ENCODE results near the gene SMPD1. TPM values are rescaled to one million over a fixed set of nuclear protein-coding genes. Genes with fewer than 3 reads are reported as not detected.

The SMPD1 gene
- total and polyA plus RNA-seq, 2 donors (not counting 1 experiment from before 2014, with no cell fraction given) = 18.3 to 30.7 TPM

DNA sequence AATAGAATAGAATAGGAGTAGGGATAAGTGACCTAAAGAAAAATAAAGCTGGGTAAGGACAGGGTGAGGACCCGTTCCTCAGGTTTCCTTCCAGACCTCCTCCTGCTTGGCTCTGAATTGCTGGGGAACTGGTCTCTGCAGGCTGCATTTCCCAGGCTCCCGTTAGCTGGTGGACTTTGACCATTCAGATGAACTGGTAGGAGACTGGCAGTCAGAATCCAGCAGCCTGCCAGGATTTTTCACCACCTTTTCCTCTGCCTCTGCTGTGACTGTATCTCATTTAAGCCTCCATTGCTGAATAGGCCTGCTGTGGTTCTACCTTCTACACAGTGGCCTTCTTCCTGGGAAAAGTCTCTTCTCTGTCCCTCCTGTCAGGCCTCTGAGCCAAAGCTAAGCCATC is 24.6 kb upstream of the SMPD1 start:
- H3K27ac Mint-ChIP-seq = no peak overlapping the region
- Histone ChIP-seq H3K4me3 (ENCODE audit: control extremely low read depth in 1 of 5, extremely low read depth in 1 of 5, insufficient read depth in 1 of 5, low read depth in 2 of 5, low read length in 4 of 5) (no peak overlapping the region), H3K27ac (ENCODE audit: low read length in 2 of 2) (no peak overlapping the region), H3K79me2 (ENCODE audit: control insufficient read depth, insufficient read depth, low read length) (no peaks in the 10 kb centered on the region), H3K36me3 (replicated peaks in 1 of 2; ENCODE audit: control extremely low read depth in 1 of 2, control insufficient read depth in 1 of 2, extremely low read depth in 1 of 2, insufficient read depth in 2 of 2, low read length in 1 of 2) (no peaks in the 10 kb centered on the region), H4K20me1 (ENCODE audit: control insufficient read depth, insufficient read depth, low read length, poor library complexity, severe bottlenecking) (no peaks in the 10 kb centered on the region), H3K4me1 (ENCODE audit: control insufficient read depth in 2 of 2, insufficient read depth in 2 of 2, low read length in 2 of 2) (no peaks in the 10 kb centered on the region), H3K9me3 (ENCODE audit: control extremely low read depth in 1 of 3, control insufficient read depth in 2 of 3, insufficient read depth in 1 of 3, low read length in 2 of 3) (no peaks in the 10 kb centered on the region), H2AFZ (ENCODE audit: insufficient read depth, low read depth, low read length, poor library complexity, severe bottlenecking) (no peak overlapping the region), H3K27me3 (replicated peaks in 1 of 4; ENCODE audit: control extremely low read depth in 1 of 4, control insufficient read depth in 3 of 4, insufficient read depth in 4 of 4, low read length in 3 of 4) (no peaks in the 10 kb centered on the region), H3K4me2 (replicated peaks; ENCODE audit: low read depth, low read length, poor library complexity, severe bottlenecking) (no peak overlapping the region), H3K9ac (ENCODE audit: low read length) (no peak overlapping the region)
- intact Hi-C loops (cut with micrococcal nuclease) = no loop called here
- ChIA-PET POLR2A (no interaction called here), CTCF (no interaction called here)
- H3K4me3 Mint-ChIP-seq = no peak overlapping the region
- TF ChIP-seq EZH2 (IDR thresholded peaks at IDR 0.05; ENCODE audit: borderline replicate concordance, insufficient read depth, low read depth, low read length, poor library complexity, severe bottlenecking) (no peak), CTCF (IDR thresholded peaks at IDR 0.05) (no peak)
- no peaks in the 10 kb centered on the region for H3K9me3 Mint-ChIP-seq (ENCODE audit: insufficient read depth)
- H3K4me1 Mint-ChIP-seq = no peaks in the 10 kb centered on the region
- H3K27me3 Mint-ChIP-seq = no peaks in the 10 kb centered on the region
- ATAC-seq (ENCODE audit: low read depth) (no peak), DNase-seq (no peak)
- WGBS (ENCODE audit: insufficient coverage) = 88% methylated on average over 2 of the region's 2 CpGs

GRCh38 chr11:6371825-6372224 is 18.4 kb upstream of the SMPD1 start:
- ChIA-PET POLR2A (no interaction called here), CTCF (interaction anchor here (2.3 to 3.1 kb wide), 2 partner anchors 9 to 134 kb away, joined by 6 to 16 read pairs; no protein-coding TSS in a partner anchor)
- Histone ChIP-seq H3K9ac (ENCODE audit: low read length) (no peak overlapping the region), H3K4me1 (ENCODE audit: control insufficient read depth in 2 of 2, insufficient read depth in 2 of 2, low read length in 2 of 2) (no peaks in the 10 kb centered on the region), H3K27ac (ENCODE audit: low read length in 2 of 2) (no peak overlapping the region), H2AFZ (ENCODE audit: insufficient read depth, low read depth, low read length, poor library complexity, severe bottlenecking) (no peak overlapping the region), H4K20me1 (ENCODE audit: control insufficient read depth, insufficient read depth, low read length, poor library complexity, severe bottlenecking) (no peaks in the 10 kb centered on the region), H3K27me3 (replicated peaks in 1 of 4; ENCODE audit: control extremely low read depth in 1 of 4, control insufficient read depth in 3 of 4, insufficient read depth in 4 of 4, low read length in 3 of 4) (no peaks in the 10 kb centered on the region), H3K9me3 (ENCODE audit: control extremely low read depth in 1 of 3, control insufficient read depth in 2 of 3, insufficient read depth in 1 of 3, low read length in 2 of 3) (no peaks in the 10 kb centered on the region), H3K4me2 (replicated peaks; ENCODE audit: low read depth, low read length, poor library complexity, severe bottlenecking) (no peak overlapping the region), H3K79me2 (ENCODE audit: control insufficient read depth, insufficient read depth, low read length) (no peaks in the 10 kb centered on the region), H3K36me3 (replicated peaks in 1 of 2; ENCODE audit: control extremely low read depth in 1 of 2, control insufficient read depth in 1 of 2, extremely low read depth in 1 of 2, insufficient read depth in 2 of 2, low read length in 1 of 2) (no peaks in the 10 kb centered on the region), H3K4me3 (ENCODE audit: control extremely low read depth in 1 of 5, extremely low read depth in 1 of 5, insufficient read depth in 1 of 5, low read depth in 2 of 5, low read length in 4 of 5) (no peak overlapping the region)
- no peaks in the 10 kb centered on the region for H3K27me3 Mint-ChIP-seq
- no peaks in the 10 kb centered on the region for H3K4me1 Mint-ChIP-seq
- intact Hi-C loops (cut with micrococcal nuclease) = no loop called here
- DNase-seq = no peak
- 95% methylated on average over 4 of the region's 6 CpGs for WGBS (ENCODE audit: insufficient coverage)
- no peaks in the 10 kb centered on the region for H3K9me3 Mint-ChIP-seq (ENCODE audit: insufficient read depth)
- TF ChIP-seq CTCF (IDR thresholded peaks at IDR 0.05) = no peak
- TF ChIP-seq EZH2 (IDR thresholded peaks at IDR 0.05; ENCODE audit: borderline replicate concordance, insufficient read depth, low read depth, low read length, poor library complexity, severe bottlenecking) = no peak
- no peak overlapping the region for H3K27ac Mint-ChIP-seq
- no peak for ATAC-seq (ENCODE audit: low read depth)
- H3K4me3 Mint-ChIP-seq = no peak overlapping the region

Measured in B cell (primary cell).